HG02970 (cell line): ENCODE measurements around the gene FUT4.
A peak's percentile ranks its signal among the peaks of the same experiment; 100 is the strongest.
"Not testable (repeated sequence)": the region's sequence is repeated elsewhere in the genome, so short reads cannot be mapped to it uniquely, and the experiment has no call there.

Experiments used
- ATAC-seq: cut with Tn5 transposase; IDR thresholded peaks from one replicate; pipeline ENCODE4 v1.9.1; 2021; ENCODE audit warnings: mild to moderate bottlenecking, moderate library complexity, moderate number of reproducible peaks; ENCODE audit not compliant: unreplicated experiment, low FRiP score

FUT4 gene

DNA sequence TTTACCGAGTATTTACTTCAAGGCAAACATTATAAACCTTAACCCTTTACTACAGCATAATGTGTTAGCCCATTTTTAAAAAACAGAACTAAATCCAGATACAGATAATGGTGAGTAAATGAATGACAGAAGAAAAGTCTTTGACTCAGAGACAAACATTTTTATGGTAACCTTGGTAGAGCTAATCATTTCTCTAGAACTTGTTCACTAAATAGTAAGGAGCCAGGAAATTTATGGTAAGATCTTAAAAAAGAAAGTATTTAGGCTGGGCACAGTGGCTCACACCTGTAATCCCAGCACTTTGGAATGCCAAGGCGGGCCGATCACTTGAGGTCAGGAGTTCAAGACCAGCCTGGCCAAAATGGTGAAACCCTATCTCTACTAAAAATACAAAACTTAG is 11.5 kb upstream of the FUT4 start:
- ATAC-seq, result no peak

DNA sequence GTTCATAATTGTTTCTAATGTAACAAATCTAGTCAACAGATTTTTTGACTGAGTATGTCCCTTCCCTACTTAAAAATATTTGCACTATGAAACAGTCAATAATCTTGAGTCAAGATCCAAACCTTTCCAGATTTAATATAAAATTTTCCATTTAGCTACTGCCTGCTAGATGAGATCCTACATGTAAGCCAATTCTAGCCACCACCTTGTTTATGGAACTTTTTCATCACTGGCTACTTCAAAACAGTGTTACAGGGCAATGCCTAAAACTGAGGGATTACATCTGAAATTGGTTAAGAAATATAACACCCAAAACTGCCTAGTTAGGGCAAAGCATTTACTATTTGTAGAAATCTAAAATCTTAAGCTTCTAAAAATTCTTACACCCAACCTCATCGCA is 10.5 kb upstream of the FUT4 start:
- ATAC-seq, result no peak

DNA sequence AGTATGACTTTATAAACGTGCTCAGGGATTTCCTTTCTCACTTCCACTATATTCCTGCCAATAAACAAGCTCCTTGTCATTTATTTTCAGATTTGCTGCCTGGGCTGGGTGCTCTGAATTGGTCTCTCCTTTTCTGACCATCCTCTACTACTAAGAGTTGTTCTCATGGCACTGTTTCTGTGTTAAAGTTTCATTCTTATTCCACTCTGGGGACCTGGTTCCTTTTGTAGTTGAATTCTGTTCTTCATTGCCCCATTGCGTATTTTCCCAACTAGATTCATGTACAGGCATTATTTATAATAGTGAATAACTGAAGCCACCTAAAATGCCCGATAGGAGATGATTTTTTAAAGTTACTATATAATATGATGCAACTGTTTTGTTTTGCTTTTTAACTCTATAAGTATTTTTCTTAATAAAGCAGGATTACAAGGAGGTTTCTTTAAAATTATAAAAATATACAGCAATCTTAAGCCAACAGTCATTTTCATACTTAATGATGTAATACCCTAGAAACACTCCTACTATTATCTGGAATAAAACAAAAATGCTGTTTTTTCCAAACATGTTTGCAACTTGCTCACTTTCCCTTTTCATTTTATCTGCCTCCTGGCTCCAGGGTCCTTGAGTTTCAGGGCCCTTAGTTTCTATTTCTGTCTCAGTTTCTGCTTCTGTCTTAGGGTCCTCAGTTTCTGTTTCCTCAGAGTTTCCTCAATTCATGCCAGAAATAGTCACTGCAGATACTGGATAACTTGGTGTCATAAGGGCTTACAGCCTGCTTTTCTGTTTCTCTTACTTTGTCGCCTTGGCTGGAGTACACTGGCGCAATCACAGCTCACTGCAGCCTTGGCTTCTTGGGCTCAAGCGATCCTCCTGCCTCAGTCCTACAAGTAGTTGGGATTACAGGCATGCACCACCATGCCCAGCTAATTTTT is 9.8 kb upstream of the FUT4 start:
- no peak for ATAC-seq

DNA sequence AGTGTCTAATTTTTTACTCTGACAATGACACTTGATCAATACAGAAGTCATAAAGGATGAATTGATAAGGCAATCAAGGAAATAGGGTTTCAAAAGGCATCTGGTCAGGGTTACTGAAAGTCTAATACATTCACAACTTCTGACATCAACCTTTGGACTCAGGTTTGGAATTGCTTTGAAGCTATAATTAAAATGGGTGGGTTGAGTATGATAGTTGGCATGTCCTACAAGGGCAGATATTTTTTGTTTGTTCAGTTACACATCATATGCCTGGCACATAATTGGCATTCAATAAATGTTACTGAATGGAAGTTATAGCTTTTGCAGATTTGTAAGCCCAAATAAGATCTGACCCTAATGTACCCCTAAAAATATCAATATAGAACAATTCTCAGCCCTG is 7.3 kb upstream of the FUT4 start:
- no peak for ATAC-seq

DNA sequence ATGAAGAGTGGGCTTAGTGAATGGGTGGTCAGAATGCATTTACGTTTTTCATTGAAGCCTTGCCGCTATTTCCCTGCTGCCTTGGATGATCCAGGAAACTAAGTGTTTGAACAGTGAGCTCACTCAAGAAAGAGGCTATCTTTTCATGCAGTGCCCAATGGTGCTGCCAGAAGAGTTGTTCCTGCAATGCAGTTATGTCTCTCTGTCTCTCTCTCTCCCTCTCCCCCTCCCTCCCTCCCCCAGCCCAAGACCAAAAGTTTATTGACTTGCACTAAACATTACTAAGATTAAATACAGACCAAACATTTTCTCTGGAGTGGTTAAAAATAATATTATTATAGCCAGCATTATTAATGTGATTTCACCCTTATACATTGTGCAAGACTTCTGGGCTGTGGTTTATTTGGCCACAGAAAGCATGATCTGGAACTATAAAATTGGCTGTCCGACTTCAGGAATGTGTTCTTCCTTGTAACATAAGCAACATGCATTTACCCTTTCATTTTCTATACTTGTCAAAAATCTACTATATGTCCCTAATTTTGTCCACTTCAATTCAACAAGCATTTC is 6.6 kb upstream of the FUT4 start:
- no peak for ATAC-seq

DNA sequence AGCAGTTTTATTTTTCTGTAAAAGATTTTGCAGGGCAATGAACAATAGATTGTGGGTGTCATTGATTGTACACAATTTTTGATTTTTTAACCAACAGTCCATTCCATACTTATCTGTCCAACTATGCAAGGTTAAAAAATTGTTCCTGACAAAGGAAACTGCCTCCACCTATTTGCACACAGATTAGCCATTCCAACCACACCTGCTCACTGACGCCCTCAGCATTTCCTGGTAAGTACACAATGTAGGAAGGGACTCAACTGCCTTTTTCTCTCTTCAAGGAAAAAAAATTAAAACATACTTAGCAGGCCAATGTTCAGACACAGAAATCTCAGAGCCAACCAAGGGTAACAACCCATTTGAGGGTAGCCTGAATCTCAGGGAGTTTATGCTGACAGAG is 4.3 kb upstream of the FUT4 start:
- ATAC-seq, result no peak

DNA sequence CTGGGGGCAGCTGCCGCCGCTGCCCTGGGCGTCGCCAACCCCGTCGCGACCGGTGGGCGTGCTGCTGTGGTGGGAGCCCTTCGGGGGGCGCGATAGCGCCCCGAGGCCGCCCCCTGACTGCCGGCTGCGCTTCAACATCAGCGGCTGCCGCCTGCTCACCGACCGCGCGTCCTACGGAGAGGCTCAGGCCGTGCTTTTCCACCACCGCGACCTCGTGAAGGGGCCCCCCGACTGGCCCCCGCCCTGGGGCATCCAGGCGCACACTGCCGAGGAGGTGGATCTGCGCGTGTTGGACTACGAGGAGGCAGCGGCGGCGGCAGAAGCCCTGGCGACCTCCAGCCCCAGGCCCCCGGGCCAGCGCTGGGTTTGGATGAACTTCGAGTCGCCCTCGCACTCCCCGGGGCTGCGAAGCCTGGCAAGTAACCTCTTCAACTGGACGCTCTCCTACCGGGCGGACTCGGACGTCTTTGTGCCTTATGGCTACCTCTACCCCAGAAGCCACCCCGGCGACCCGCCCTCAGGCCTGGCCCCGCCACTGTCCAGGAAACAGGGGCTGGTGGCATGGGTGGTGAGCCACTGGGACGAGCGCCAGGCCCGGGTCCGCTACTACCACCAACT is 1.0 kb downstream of the FUT4 start:
- ATAC-seq, result peak; percentile 0

DNA sequence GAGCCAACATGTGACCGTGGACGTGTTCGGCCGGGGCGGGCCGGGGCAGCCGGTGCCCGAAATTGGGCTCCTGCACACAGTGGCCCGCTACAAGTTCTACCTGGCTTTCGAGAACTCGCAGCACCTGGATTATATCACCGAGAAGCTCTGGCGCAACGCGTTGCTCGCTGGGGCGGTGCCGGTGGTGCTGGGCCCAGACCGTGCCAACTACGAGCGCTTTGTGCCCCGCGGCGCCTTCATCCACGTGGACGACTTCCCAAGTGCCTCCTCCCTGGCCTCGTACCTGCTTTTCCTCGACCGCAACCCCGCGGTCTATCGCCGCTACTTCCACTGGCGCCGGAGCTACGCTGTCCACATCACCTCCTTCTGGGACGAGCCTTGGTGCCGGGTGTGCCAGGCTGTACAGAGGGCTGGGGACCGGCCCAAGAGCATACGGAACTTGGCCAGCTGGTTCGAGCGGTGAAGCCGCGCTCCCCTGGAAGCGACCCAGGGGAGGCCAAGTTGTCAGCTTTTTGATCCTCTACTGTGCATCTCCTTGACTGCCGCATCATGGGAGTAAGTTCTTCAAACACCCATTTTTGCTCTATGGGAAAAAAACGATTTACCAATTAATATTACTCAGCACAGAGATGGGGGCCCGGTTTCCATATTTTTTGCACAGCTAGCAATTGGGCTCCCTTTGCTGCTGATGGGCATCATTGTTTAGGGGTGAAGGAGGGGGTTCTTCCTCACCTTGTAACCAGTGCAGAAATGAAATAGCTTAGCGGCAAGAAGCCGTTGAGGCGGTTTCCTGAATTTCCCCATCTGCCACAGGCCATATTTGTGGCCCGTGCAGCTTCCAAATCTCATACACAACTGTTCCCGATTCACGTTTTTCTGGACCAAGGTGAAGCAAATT is 1.8 kb downstream of the FUT4 start:
- ATAC-seq, result no peak

DNA sequence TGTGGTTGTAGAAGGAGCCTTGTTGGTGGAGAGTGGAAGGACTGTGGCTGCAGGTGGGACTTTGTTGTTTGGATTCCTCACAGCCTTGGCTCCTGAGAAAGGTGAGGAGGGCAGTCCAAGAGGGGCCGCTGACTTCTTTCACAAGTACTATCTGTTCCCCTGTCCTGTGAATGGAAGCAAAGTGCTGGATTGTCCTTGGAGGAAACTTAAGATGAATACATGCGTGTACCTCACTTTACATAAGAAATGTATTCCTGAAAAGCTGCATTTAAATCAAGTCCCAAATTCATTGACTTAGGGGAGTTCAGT is 2.4 kb downstream of the FUT4 start:
- ATAC-seq, result no peak

DNA sequence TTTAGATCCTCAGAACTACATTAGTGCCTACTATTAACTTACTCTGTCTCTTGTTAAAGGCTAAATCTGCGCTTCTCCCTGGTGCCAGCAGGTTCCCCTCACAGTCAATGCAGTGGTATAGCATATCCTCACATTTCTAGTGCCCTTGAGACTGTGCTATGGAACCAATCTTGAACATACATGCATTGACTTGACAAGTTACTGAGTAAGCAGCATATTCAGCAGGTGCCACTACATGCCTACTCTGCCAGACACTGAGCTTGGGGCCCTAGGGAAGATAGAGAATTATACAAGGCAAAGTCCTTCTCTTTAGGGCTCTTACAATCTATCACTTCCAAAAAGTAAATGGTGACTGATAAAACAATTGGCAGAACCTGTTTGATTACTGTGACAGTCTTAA is 3.2 kb downstream of the FUT4 start:
- no peak for ATAC-seq

DNA sequence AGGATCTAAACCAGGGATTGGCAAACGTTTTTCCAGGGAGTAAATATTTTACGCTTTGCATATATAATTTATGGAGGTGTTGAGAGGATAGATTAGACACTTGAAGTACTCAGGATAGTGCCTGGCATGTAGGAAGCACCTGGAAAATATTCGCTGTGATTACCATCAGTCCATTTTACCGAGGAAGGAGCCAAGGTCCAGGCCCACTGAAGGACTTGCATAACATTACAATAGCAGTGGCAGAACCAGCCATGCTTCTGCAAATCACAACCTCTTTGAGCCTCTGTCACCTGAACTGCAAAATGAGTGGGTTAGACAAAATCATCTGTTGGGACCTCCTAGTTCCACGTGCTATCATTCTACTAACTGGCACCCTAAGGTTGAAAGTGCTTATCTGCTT is 5.4 kb downstream of the FUT4 start:
- no peak for ATAC-seq

DNA sequence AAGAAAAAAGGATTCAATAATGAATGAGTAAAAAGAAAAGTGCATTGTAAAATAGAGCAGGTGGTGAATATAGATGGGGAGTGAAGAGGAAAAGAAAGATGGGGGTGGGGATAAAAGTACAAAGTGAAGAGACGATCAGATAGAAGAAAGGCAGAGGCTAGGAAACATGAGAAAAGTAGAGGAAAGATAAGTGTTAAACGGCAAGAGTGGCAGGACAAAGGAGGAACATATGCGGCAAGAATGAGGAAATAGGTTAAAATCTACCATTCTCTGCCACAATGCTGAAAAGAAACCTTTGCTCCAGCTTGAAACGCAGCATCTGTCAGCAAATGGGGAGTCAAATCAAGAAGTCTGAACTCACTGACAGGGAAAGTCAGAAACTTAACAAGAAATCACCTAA is 6.8 kb downstream of the FUT4 start:
- no peak for ATAC-seq

DNA sequence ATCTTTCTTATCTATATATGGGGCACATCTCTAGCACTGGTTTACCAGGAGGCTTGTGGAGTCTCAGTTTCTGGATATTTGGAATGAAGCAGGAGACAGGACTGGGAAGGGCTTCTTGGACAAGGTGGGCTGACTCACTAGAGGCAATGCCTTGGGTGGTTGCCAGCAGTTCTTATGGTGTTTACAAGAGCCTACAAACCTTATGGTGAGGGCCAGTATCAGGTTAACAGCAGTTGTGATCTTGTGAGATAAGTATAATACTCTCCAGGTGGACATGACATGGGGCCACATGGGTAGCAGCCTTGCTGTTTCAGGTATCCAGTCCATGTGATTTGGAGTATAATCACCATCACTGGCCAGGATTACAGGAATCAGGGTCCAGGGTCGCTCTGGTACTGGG is 10.2 kb downstream of the FUT4 start:
- no peak for ATAC-seq

DNA sequence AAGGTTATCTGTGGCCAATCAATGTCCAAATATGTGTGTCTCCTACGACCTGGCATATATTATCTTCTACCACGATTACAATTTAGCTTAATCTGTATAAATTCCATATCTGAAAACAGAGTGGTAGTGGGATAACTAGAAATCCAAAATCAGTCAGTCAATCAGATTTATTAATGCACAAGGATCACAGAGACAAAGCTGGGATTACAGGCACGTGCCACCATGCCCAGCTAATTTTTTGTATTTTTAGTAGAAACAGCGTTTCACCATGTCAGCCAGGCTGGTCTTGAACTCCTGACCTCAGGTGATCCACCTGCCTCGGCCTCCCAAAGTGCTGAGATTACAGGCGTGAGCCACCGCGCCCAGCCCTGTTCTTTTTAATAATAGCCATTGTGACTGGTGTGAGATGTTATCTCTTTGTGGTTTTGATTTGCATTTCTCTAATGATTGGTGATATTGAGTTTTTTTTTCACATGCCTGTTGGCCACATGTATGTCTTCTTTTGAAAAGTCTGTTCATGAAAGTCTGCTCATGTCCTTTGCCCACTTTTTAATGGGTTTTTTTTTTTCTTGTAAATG is 12.1 kb downstream of the FUT4 start:
- ATAC-seq, result not testable (repeated sequence)

DNA sequence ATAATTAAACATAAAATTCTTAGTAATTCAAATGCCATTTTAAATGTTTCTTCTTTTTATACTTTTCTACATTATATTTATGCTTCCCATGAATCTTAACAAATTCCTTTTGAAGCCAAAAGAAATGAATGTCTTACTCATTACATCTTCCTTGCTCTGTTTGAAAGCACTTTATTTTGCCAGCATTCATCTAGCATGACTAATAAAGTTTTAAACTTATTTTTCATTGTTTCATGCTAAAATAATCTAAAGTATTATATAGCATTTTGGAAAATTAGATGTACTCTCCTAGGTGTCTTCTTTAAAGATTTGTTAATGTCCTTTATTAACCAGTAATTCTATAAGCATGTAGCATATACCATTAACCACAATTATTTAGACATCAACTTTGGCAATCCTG is 13.7 kb downstream of the FUT4 start:
- no peak for ATAC-seq

DNA sequence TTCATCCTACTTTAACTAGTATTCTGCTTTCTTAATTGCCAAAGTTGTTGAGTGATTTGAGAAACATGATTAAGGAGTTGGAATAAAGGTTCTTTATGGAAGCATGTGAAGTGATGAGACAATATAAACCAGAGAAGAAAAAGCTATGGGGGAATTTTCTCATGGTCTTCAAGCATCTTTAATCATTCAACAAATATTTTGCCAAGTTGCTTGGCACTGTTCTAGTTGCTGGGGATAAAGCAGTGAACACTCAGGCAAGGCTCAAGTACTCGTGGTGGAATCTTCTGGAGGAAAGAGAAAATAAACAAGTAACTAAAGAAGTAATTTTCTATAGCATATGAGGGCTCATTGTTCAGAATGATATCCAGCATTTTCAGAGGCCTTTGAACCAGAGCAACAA is 14.3 kb downstream of the FUT4 start:
- no peak for ATAC-seq

DNA sequence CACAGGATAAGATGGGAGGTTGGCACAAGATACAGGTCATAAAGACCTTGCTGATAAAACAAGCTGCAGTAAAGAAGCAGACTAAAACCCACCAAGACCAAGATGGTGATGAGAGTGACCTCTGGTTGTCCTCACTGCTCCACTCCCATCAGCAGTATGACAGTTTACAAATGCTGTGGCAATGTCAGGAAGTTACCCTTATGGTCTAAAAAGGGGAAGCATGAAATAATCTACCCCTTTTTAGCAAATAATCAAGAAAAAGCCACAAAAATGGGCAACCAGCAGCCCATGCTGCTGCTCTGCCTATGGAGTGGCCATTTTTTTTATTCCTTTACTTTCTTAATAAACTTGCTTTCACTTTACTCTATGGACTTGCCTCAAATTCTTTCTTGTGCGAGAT is 14.7 kb downstream of the FUT4 start:
- no peak for ATAC-seq

DNA sequence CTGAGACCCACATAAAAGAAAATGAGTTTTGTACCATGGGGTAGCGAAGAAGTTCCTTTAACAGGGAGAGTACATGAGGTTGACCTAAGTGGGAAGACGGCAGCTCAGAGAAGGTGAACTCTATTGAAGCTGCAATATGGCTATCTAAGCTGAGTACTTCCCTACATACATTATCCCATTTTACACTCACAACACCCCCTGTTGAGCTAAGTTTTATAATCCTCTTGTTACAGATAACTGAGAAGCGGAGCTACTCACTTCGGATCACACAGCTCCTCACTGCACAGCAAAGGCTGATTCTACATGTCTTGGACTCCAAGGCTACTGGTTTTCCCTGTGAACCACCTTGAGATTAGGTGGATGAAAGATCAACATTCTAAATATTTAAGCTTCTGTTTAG is 15.2 kb downstream of the FUT4 start:
- ATAC-seq, result no peak

DNA sequence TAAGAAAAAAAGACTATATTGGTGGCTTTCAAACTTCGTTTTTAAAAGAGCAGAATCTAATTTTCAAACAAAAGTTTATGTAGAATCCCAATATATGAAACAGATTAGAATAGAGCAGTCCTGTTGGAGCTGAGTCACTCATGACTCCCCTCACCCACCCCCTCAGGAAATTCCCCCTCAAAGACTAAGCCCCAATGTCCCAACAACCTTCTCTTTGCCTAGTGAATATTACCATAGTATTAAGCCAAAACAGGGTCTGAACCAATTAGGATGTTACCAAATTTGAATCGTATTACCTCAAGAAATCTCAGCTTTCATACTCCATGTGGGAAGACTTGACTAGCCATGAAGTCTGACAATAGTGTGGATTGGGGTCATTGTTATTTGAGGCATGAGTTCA is 15.6 kb downstream of the FUT4 start:
- ATAC-seq, result no peak

DNA sequence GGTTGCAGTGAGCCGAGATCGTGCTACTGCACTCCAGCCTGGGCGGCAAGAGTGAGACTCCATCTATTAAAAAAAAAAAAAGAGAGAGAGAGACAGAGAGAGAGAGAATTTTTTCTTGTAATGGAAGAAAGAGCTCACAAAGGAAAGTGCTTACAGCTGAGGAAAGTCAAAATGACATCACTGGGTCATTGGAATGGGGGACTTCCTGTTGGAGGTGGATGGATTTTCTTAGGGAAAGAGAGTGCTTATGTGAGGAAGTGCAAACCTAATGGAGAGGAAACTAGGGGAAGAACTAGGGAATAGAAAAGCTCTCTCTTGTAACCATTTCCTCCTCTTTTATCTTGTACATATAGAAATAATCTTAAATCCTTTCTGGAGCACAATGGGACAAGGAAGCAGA is 17.1 kb downstream of the FUT4 start:
- ATAC-seq, result no peak
